ENCODE measurements around the gene ACOX2. TPM values are rescaled to one million over a fixed set of nuclear protein-coding genes. Genes with fewer than 3 reads are reported as not detected.

The ACOX2 gene
- total RNA-seq (2021; ENCODE audit: unreplicated experiment), result 3.2 TPM
- polyA plus RNA-seq (2012; ENCODE audit: insufficient read length), result 3.3 TPM
- percentile 20 among the genes with signal in this experiment for Bru-seq, nascent RNA
- BruChase-seq, experiment 1, labeled RNA remaining after a 2-hour chase, result percentile 19 among the genes with signal in this experiment
- BruChase-seq, experiment 2, labeled RNA remaining after a 6-hour chase, result percentile 21 among the genes with signal in this experiment
- long read RNA-seq, partial matches to known transcripts, result 1 of 6 reads
- long read RNA-seq, other reads (novel, unspliced or antisense), result 1 of 6 reads

- DNase-seq (ENCODE audit: low read depth, low spot score) (no peak), ATAC-seq (no peak)
- ChIA-PET POLR2A (no interaction called here), CTCF (interaction anchor here (0.6 kb wide), 1 partner anchor 31 kb away, joined by 7 read pairs; no protein-coding TSS in a partner anchor)
- Histone ChIP-seq H3K27me3 (ENCODE audit: control insufficient read depth, insufficient read depth, low read length) (no peaks in the 10 kb centered on the region), H3K36me3 (ENCODE audit: control insufficient read depth, insufficient read depth, low read length) (no peaks in the 10 kb centered on the region), H3K27ac (ENCODE audit: low read length) (peak within 1 kb of the TSS; percentile 51; the same call in 1 of the 2 replicates), H3K4me3 (ENCODE audit: low read depth in 2 of 2, low read length in 2 of 2) (no peak within 1 kb of the TSS), H3K9me3 (ENCODE audit: control insufficient read depth, insufficient read depth, low read depth, low read length) (no peaks in the 10 kb centered on the region), H3K4me1 (ENCODE audit: control insufficient read depth, insufficient read depth, low read length) (no peaks in the 10 kb centered on the region; the same call in 1 of the 2 replicates)
- intact Hi-C loops (cut with micrococcal nuclease; ENCODE audit: unreplicated experiment) (no loop called here), in situ Hi-C loops (cut with HindIII; ENCODE audit: low pct_unique_long_range_greater_than_20kb, low sequenced_read_pairs) (no loop called here)
- TF ChIP-seq SIN3A (IDR thresholded peaks at IDR 0.05; ENCODE audit: borderline replicate concordance, insufficient read depth, low read depth, low read length), result no peak
- TF ChIP-seq TCF7L2 (IDR thresholded peaks at IDR 0.05; ENCODE audit: low read depth, low read length), result peak; percentile 25; the same call in 1 of the 2 replicates
- no TSS peak for BruUV-seq (replicated peaks)
Measured at GRCh38 chr3:58536501-58537411, at the start of gene ACOX2. Gene ACOX2, minus strand, starts transcription at chr3:58537190. Its CDS starts 2,084 bp downstream, at chr3:58535106.

- peaks cover 10% of the 10 kb centered on the region; the same call in 1 of the 2 replicates for H3K4me1 ChIP-seq (ENCODE audit: control insufficient read depth, insufficient read depth, low read length)
- peak overlapping the region; percentile 61 to 77; a peak in 3 of 4 replicates for H3K4me3 ChIP-seq (ENCODE audit: low read depth in 2 of 2, low read length in 2 of 2)
- TF ChIP-seq SIN3A (IDR thresholded peaks at IDR 0.05; ENCODE audit: borderline replicate concordance, insufficient read depth, low read depth, low read length), result no peak
- no peak for TF ChIP-seq CTCF (IDR thresholded peaks at IDR 0.05)
- no peak for TF ChIP-seq REST (IDR thresholded peaks at IDR 0.05; ENCODE audit: insufficient read depth in 1 of 2, low read depth in 2 of 2, low read length in 1 of 2)
- no peak for TF ChIP-seq TCF7L2 (IDR thresholded peaks at IDR 0.05; ENCODE audit: low read depth, low read length)
- no peak for TF ChIP-seq POLR2AphosphoS5 (IDR thresholded peaks at IDR 0.05; ENCODE audit: low read depth, low read length)
- no TSS peak for BruUV-seq (replicated peaks)
- ATAC-seq (0 out of 2 replicates have a peak, but pooled peaks have one; percentile 6), DNase-seq (ENCODE audit: low read depth, low spot score) (no peak)
- no peak overlapping the region for H3K27ac ChIP-seq (ENCODE audit: low read length)
- in situ Hi-C loops (cut with HindIII; ENCODE audit: low pct_unique_long_range_greater_than_20kb, low sequenced_read_pairs), result no loop called here
- ChIA-PET POLR2A (no interaction called here), CTCF (no interaction called here)
- H3K36me3 ChIP-seq (ENCODE audit: control insufficient read depth, insufficient read depth, low read length), result no peaks in the 10 kb centered on the region
- no peaks in the 10 kb centered on the region for H3K9me3 ChIP-seq (ENCODE audit: control insufficient read depth, insufficient read depth, low read depth, low read length)
- intact Hi-C loops (cut with micrococcal nuclease; ENCODE audit: unreplicated experiment), result loop anchor here (5.0 kb wide), 1 partner anchor 41 kb away; no protein-coding TSS in a partner anchor
- H3K27me3 ChIP-seq (ENCODE audit: control insufficient read depth, insufficient read depth, low read length), result no peaks in the 10 kb centered on the region
Measured at GRCh38 chr3:58585994-58586393, 49.0 kb upstream of the ACOX2 start.
